ENCODE data around the gene RXFP1.

Gene RXFP1

GRCh38 chr4:158543191-158543590 is 21.5 kb downstream of the RXFP1 start:
- DNase-seq: no peak

GRCh38 chr4:158544141-158544540 is 22.5 kb downstream of the RXFP1 start:
- no peak for DNase-seq

GRCh38 chr4:158553364-158553763 is 31.7 kb downstream of the RXFP1 start:
- DNase-seq: no peak

- no peak for DNase-seq
These were observed 38.6 kb downstream of the RXFP1 start for GRCh38 chr4:158560284-158560683.

- no peak for DNase-seq
These were observed 45.2 kb downstream of the RXFP1 start for GRCh38 chr4:158566860-158567259.

- no peak for DNase-seq
These were observed 50.1 kb downstream of the RXFP1 start for GRCh38 chr4:158571736-158572135.

- no peak for DNase-seq
These were observed 50.9 kb downstream of the RXFP1 start for GRCh38 chr4:158572608-158573007.

- DNase-seq: no peak
These were observed 56.8 kb downstream of the RXFP1 start for GRCh38 chr4:158578476-158578875.

- DNase-seq: no peak
These were observed 58.4 kb downstream of the RXFP1 start for GRCh38 chr4:158580064-158580463.

- no peak for DNase-seq
These were observed 59.5 kb downstream of the RXFP1 start for GRCh38 chr4:158581161-158581560.

- DNase-seq: no peak
These were observed 65.2 kb downstream of the RXFP1 start for GRCh38 chr4:158586881-158587280.

GRCh38 chr4:158588285-158588684 is 66.6 kb downstream of the RXFP1 start:
- DNase-seq: no peak

- DNase-seq: no peak
These were observed 67.1 kb downstream of the RXFP1 start for GRCh38 chr4:158588777-158589176.

GRCh38 chr4:158590306-158590705 is 68.6 kb downstream of the RXFP1 start:
- no peak for DNase-seq

GRCh38 chr4:158590824-158591223 is 69.1 kb downstream of the RXFP1 start:
- no peak for DNase-seq

- DNase-seq: no peak
These were observed 76.4 kb downstream of the RXFP1 start for GRCh38 chr4:158597879-158598596.

- no peak for DNase-seq
These were observed 77.5 kb downstream of the RXFP1 start for GRCh38 chr4:158599150-158599549.

GRCh38 chr4:158599765-158600498 is 78.2 kb downstream of the RXFP1 start:
- DNase-seq: no peak

- DNase-seq: no peak
These were observed 82.7 kb downstream of the RXFP1 start for GRCh38 chr4:158604369-158604768.

- DNase-seq: no peak
These were observed 83.7 kb downstream of the RXFP1 start for GRCh38 chr4:158605393-158605792.

GRCh38 chr4:158606969-158607368 is 85.3 kb downstream of the RXFP1 start:
- DNase-seq: no peak

- no peak for DNase-seq
These were observed 87.4 kb downstream of the RXFP1 start for GRCh38 chr4:158609116-158609515.

- DNase-seq: no peak
These were observed 89.1 kb downstream of the RXFP1 start for GRCh38 chr4:158610790-158611189.

GRCh38 chr4:158613046-158613445 is 91.4 kb downstream of the RXFP1 start:
- no peak for DNase-seq

- DNase-seq: no peak
These were observed 96.3 kb downstream of the RXFP1 start for GRCh38 chr4:158617956-158618355.
